Activated CD8-positive, alpha-beta T cell treated with anti-CD3 and anti-CD28 coated beads, Interleukin-2, amount 10 ng/mL, durations not matched to agents 7 days and 5 days (primary cell): Measurements from ENCODE around the gene HTT. TPM values are rescaled to one million over a fixed set of nuclear protein-coding genes. Genes with fewer than 3 reads are reported as not detected.
A peak's percentile ranks its signal among the peaks of the same experiment; 100 is the strongest.
"Not testable (repeated sequence)": the region's sequence is repeated elsewhere in the genome, so short reads cannot be mapped to it uniquely, and the experiment has no call there.

Experiments
- ATAC-seq: fragments of 150-1000 bp; cut with Tn5 transposase; one replicate; pipeline ENCODE4 v1.10.0; 2021; ENCODE audit warnings: moderate library complexity
- CTCF ChIA-PET: fragments of 350-600 bp; sonication (Branson Sonifier 250); formaldehyde crosslinking; loops from one replicate; lab custom pipeline; 2021; ENCODE audit warnings: antibody characterized with exemption; lab: Charles Lee
- POLR2A ChIA-PET: fragments of 350-600 bp; sonication (Branson Sonifier 250); formaldehyde crosslinking; loops from one replicate; lab custom pipeline; 2021; ENCODE audit warnings: antibody characterized with exemption; lab: Charles Lee
- DNase-seq: peaks from one replicate; pipeline ENCODE4 v3.0.0-alpha.2; 2020
- H3K27ac Mint-ChIP-seq: one replicate; pipeline ENCODE4 v1.8.0; 2021; ENCODE audit warnings: mild to moderate bottlenecking, mixed read lengths
- H3K27me3 Mint-ChIP-seq: one replicate; pipeline ENCODE4 v1.8.0; 2021; ENCODE audit warnings: low read depth, mixed read lengths
- H3K36me3 Mint-ChIP-seq: one replicate; pipeline ENCODE4 v1.8.0; 2021; ENCODE audit warnings: low read depth, mixed read lengths
- H3K4me1 Mint-ChIP-seq: one replicate; pipeline ENCODE4 v1.8.0; 2021; ENCODE audit warnings: low read depth, mixed read lengths
- H3K4me3 Mint-ChIP-seq: one replicate; pipeline ENCODE4 v1.8.0; 2021; ENCODE audit warnings: mild to moderate bottlenecking, mixed read lengths
- H3K9me3 Mint-ChIP-seq: one replicate; pipeline ENCODE4 v1.8.0; 2022; ENCODE audit warnings: mixed read lengths; ENCODE audit not compliant: insufficient read depth
- total RNA-seq, 2 experiments: library from RNA; stranded (reverse); gene quantifications; one replicate each; pipeline ENCODE4 v1.2.3, GENCODE V29; 2021

The HTT gene
- total RNA-seq, 2 experiments from 2014 or later: 51.2 to 58.0 TPM

DNA sequence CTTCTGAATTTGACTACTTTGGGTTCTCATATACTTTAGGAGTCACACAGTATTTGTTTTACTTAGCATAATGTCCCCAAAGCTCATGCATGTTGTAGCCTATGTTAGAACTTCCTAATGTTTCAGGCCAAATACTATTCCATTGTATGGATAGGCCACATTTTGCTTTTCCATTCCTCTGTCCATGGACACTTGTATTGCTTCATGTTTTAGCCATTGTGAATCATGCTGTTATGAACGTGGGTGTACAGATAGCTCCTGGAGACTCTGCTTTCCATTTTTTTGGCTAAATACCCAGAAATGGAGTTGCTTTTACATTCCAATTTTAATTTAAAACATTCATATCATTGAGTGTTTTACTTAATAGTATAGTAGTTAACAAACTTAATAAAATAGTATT, 54.5 kb downstream of the HTT start:
- Mint-ChIP-seq H3K36me3 (peaks cover 56% of the 10 kb centered on the region), H3K9me3 (no peaks in the 10 kb centered on the region), H3K27ac (no peak overlapping the region), H3K27me3 (no peaks in the 10 kb centered on the region), H3K4me1 (peaks cover 14% of the 10 kb centered on the region), H3K4me3 (no peak overlapping the region)
- ChIA-PET CTCF (interaction anchor here (1.8 kb wide), 1 partner anchor 351 kb away, joined by 5 read pairs; no protein-coding TSS in a partner anchor), POLR2A (no interaction called here)
- DNase-seq: no peak
- ATAC-seq: no peak

DNA sequence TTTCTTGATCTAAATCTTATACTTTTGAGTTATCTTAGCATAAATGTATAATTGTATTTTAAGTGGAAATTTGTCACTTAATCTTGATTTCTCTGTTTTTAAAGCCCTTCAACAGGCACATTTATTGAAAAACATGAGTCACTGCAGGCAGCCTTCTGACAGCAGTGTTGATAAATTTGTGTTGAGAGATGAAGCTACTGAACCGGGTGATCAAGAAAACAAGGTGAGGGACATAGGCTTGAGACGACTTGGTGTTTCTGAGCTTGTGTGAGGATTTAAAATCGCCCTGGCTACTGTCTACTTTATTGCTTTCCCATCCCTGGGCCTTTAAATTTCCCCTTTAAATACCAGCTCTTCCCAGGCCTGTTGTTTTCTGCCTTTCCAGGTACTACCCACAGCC, 55.7 kb downstream of the HTT start:
- ChIA-PET CTCF (interaction anchor here (1.4 to 1.8 kb wide), 2 partner anchors 22 to 350 kb away, joined by 5 read pairs; no protein-coding TSS in a partner anchor), POLR2A (no interaction called here)
- ATAC-seq (no peak), DNase-seq (no peak)
- Mint-ChIP-seq H3K4me3 (no peak overlapping the region), H3K4me1 (peaks cover 14% of the 10 kb centered on the region), H3K27ac (no peak overlapping the region), H3K36me3 (peaks cover 57% of the 10 kb centered on the region), H3K9me3 (no peaks in the 10 kb centered on the region), H3K27me3 (no peaks in the 10 kb centered on the region)

DNA sequence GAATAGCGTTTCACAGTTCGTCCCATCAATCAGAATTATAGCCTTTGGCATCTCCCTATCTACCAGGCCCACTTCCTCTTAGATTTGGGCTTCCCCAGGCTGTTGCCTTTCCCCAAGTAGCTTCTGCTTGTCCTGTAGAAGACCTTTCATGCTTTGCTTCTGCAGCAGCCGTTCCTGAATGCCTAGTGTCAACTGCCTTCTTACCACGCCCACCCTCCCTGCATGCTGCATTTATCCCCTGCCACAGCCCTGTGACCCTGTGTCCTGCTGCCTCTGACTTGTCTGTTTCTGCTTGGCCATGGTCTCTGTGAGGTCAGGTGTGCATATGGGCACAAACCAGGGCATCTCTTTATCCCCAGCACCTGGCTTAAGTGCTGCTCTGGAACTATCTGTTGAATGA, 56.3 kb downstream of the HTT start:
- DNase-seq: no peak
- H3K27me3 Mint-ChIP-seq: no peaks in the 10 kb centered on the region
- H3K4me1 Mint-ChIP-seq: peaks cover 14% of the 10 kb centered on the region
- H3K4me3 Mint-ChIP-seq: no peak overlapping the region
- H3K36me3 Mint-ChIP-seq: peaks cover 58% of the 10 kb centered on the region
- POLR2A ChIA-PET: no interaction called here
- peak overlapping the region; percentile 61 for H3K27ac Mint-ChIP-seq
- no peak for ATAC-seq
- CTCF ChIA-PET: interaction anchor here (1.4 to 1.8 kb wide), 2 partner anchors 23 to 350 kb away, joined by 5 read pairs; no protein-coding TSS in a partner anchor
- no peaks in the 10 kb centered on the region for H3K9me3 Mint-ChIP-seq

- CTCF ChIA-PET: interaction anchor here (0.8 to 1.5 kb wide), 3 partner anchors 18 to 27 kb away, joined by 4 to 9 read pairs (median 5); no protein-coding TSS in a partner anchor
Observed at GRCh38 chr4:3134201-3134600, 59.7 kb downstream of the HTT start.

GRCh38 chr4:3135155-3136011, 60.9 kb downstream of the HTT start:
- POLR2A ChIA-PET: no interaction called here
- Mint-ChIP-seq H3K27me3 (no peaks in the 10 kb centered on the region), H3K4me3 (no peak overlapping the region), H3K9me3 (no peaks in the 10 kb centered on the region), H3K36me3 (peaks cover 47% of the 10 kb centered on the region), H3K27ac (no peak overlapping the region), H3K4me1 (peaks cover 13% of the 10 kb centered on the region)
- ATAC-seq (no peak), DNase-seq (no peak)
- CTCF ChIA-PET: interaction anchor here (0.8 to 1.5 kb wide), 5 partner anchors 10 to 157 kb away, joined by 3 to 9 read pairs (median 4); no protein-coding TSS in a partner anchor

More at GRCh38 chr4:3134201-3134600, 59.7 kb downstream of the HTT start:
- Mint-ChIP-seq H3K4me3 (no peak overlapping the region), H3K27ac (no peak overlapping the region), H3K27me3 (no peaks in the 10 kb centered on the region), H3K4me1 (peaks cover 14% of the 10 kb centered on the region), H3K36me3 (peaks cover 50% of the 10 kb centered on the region), H3K9me3 (no peaks in the 10 kb centered on the region)
- ATAC-seq: no peak
- POLR2A ChIA-PET: no interaction called here
- no peak for DNase-seq

DNA sequence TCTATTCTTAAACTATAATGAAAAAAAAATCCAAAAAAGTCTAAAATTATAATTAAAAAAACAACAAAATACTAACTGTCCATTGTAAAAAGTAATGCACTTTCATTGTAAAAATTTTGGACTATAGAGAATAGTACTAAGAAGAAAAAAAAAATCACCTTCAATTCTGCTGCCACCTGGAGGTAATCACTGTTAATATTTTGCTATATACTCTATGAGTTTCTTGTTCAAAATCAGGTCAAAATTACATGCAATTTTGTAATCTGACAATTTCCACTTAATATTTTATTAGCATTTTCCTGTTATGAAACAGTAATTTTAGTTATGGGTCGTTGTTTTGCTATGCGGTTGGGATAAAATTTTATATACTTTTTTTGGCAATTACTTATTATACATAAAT, 62.0 kb downstream of the HTT start:
- Mint-ChIP-seq H3K4me1 (peaks cover 3% of the 10 kb centered on the region), H3K27ac (no peak overlapping the region), H3K4me3 (no peak overlapping the region), H3K9me3 (no peaks in the 10 kb centered on the region), H3K36me3 (peaks cover 42% of the 10 kb centered on the region), H3K27me3 (no peaks in the 10 kb centered on the region)
- ATAC-seq: no peak
- ChIA-PET POLR2A (no interaction called here), CTCF (interaction anchor here (1.5 kb wide), 1 partner anchor 9 kb away, joined by 4 read pairs; no protein-coding TSS in a partner anchor)
- no peak for DNase-seq

GRCh38 chr4:3137908-3138307, 63.4 kb downstream of the HTT start:
- no peak for ATAC-seq
- no peak overlapping the region for H3K27ac Mint-ChIP-seq
- CTCF ChIA-PET: no interaction called here
- H3K4me1 Mint-ChIP-seq: no peaks in the 10 kb centered on the region
- POLR2A ChIA-PET: no interaction called here
- no peaks in the 10 kb centered on the region for H3K9me3 Mint-ChIP-seq
- peaks cover 36% of the 10 kb centered on the region for H3K36me3 Mint-ChIP-seq
- DNase-seq: no peak
- no peak overlapping the region for H3K4me3 Mint-ChIP-seq
- H3K27me3 Mint-ChIP-seq: no peaks in the 10 kb centered on the region

GRCh38 chr4:3145234-3145924, 70.9 kb downstream of the HTT start:
- no peaks in the 10 kb centered on the region for H3K4me1 Mint-ChIP-seq
- CTCF ChIA-PET: interaction anchor here (0.9 to 1.9 kb wide), 4 partner anchors 10 to 335 kb away, joined by 4 to 6 read pairs (median 5); no protein-coding TSS in a partner anchor
- H3K4me3 Mint-ChIP-seq: no peak overlapping the region
- no peaks in the 10 kb centered on the region for H3K9me3 Mint-ChIP-seq
- no peaks in the 10 kb centered on the region for H3K27me3 Mint-ChIP-seq
- no peak for DNase-seq
- peaks cover 36% of the 10 kb centered on the region for H3K36me3 Mint-ChIP-seq
- H3K27ac Mint-ChIP-seq: no peak overlapping the region
- ATAC-seq: no peak
- POLR2A ChIA-PET: no interaction called here

DNA sequence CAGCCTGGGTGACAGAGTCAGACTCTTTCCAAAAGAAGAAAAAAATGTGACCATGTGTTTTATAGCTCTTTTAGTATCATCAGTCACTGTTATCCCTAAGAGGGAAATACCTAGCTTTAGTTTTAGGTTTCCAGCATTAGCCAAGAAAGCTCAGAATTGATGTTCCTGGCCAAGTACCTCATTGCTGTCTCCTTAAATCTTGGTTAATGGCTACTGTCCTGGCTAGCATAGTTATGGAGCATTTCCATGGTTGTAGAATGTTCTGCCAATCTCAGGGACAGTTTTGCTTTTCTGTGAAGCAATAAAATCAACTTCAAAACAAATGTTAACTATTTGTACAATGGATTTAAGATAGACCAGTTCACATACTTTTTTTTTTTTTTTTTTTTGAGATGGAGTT, 74.4 kb downstream of the HTT start:
- Mint-ChIP-seq H3K27ac (no peak overlapping the region), H3K36me3 (peaks cover 37% of the 10 kb centered on the region), H3K9me3 (no peaks in the 10 kb centered on the region), H3K4me1 (no peaks in the 10 kb centered on the region), H3K27me3 (no peaks in the 10 kb centered on the region), H3K4me3 (no peak overlapping the region)
- ATAC-seq (no peak), DNase-seq (no peak)
- POLR2A ChIA-PET: no interaction called here
- CTCF ChIA-PET: no interaction called here

DNA sequence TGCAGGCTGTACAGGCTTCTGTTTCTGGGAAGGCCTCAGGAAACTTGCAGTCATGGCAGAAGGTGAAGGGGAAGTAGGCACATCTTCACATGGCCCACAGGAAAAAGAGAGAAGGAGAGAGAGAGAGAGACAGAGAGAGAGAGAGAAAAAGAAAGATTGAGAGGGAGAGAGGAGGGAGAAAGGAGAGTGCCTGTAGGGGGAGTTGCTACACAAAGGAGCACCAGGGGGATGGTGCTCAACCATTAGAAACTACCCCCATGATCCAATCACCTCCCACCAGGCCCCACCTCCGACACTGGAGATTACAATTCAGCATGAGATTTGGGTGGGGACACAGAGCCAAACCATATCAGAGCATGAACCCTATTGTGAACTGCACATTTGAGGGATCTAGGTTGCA, 76.8 kb downstream of the HTT start:
- H3K4me3 Mint-ChIP-seq, CTCF ChIA-PET, POLR2A ChIA-PET, H3K4me1 Mint-ChIP-seq, ATAC-seq, H3K9me3 Mint-ChIP-seq, H3K27ac Mint-ChIP-seq, DNase-seq, H3K27me3 Mint-ChIP-seq: not testable (repeated sequence)
- H3K36me3 Mint-ChIP-seq: peaks cover 39% of the 10 kb centered on the region

GRCh38 chr4:3157366-3157765, 82.9 kb downstream of the HTT start:
- no peaks in the 10 kb centered on the region for H3K9me3 Mint-ChIP-seq
- peaks cover 57% of the 10 kb centered on the region for H3K36me3 Mint-ChIP-seq
- POLR2A ChIA-PET: no interaction called here
- CTCF ChIA-PET: interaction anchor here (1.0 kb wide), 1 partner anchor 50 kb away, joined by 3 read pairs; no protein-coding TSS in a partner anchor
- no peak overlapping the region for H3K4me3 Mint-ChIP-seq
- H3K27ac Mint-ChIP-seq: no peak overlapping the region
- DNase-seq (no peak), ATAC-seq (no peak)
- H3K4me1 Mint-ChIP-seq: no peaks in the 10 kb centered on the region
- H3K27me3 Mint-ChIP-seq: no peaks in the 10 kb centered on the region
